Measurements from ENCODE around the gene YY1AP1. TPM values are rescaled to one million over a fixed set of nuclear protein-coding genes. Genes with fewer than 3 reads are reported as not detected.
A peak's percentile ranks its signal among the peaks of the same experiment; 100 is the strongest.
"Not testable (repeated sequence)": the region's sequence is repeated elsewhere in the genome, so short reads cannot be mapped to it uniquely, and the experiment has no call there.

The YY1AP1 gene
- total RNA-seq (100 to 1,000 TPM in 5 of 7 donors, 10 to 100 TPM in 2; 86.3 to 156 (median 106) TPM), polyA plus RNA-seq (100 to 1,000 TPM in 1 of 2 donors, 10 to 100 TPM in 1; 43.4 to 101 TPM)
- long read RNA-seq, donor 1, transcript YY1AP1-212 (11 exons, 2,654 nt), result major isoform, 21 of 102 reads
- long read RNA-seq, donor 1, transcript YY1AP1-205 (11 exons, 2,663 nt), result major isoform, 21 of 102 reads
- long read RNA-seq, donor 1, partial matches to known transcripts, result 26 of 102 reads
- long read RNA-seq, donor 1, other reads (novel, unspliced or antisense), result 27 of 102 reads
- long read RNA-seq, donor 2, transcript YY1AP1-205 (11 exons, 2,663 nt), result major isoform, 8 of 43 reads
- long read RNA-seq, donor 2, partial matches to known transcripts, result 24 of 43 reads
- long read RNA-seq, donor 2, other reads (novel, unspliced or antisense), result 0 of 43 reads
- long read RNA-seq, donor 3, transcript YY1AP1-210 (10 exons, 3,073 nt), result minor isoform, 6 of 136 reads
- long read RNA-seq, donor 3, transcript YY1AP1-212 (11 exons, 2,654 nt), result major isoform, 36 of 136 reads
- long read RNA-seq, donor 3, transcript YY1AP1-205 (11 exons, 2,663 nt), result minor isoform, 35 of 136 reads
- long read RNA-seq, donor 3, partial matches to known transcripts, result 20 of 136 reads
- long read RNA-seq, donor 3, other reads (novel, unspliced or antisense), result 31 of 136 reads

DNA sequence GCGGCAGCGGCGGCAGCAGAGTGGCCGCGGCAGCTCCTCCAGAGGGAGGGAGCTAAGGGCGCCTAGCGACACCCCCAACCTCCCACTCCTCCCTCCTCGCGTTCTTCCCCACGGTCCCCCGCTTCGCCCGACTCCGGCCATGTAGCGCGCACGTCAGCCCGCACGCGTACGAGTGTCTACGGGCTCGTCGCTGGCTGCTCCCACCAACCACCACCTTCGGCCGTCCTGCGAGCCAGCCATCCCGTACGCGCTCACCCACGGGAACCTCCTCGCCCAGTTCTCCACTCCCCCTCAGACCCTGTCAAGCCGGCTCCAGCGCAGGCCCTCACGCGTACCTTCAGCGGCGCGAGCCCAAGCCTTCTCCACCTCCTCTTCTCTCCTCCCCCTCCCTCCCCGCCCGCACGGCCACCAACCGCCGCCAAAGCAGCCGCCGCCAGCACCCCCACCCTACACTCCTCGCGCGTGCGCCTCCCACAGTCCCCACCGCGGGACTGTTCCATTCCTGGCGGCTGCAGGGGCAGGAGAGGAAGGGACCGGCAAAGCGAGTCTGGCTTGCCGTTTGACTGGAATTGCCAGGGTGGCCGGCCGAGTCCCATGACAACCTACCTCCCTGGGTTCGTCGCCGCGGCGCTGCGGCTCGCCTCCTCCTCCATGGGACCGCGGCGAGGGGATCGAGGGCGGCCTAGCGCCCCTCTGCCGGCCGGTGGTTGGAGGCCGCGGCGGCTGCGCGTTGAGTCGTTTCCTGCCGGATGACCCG lies at the start of gene YY1AP1:
Gene YY1AP1, minus strand, starts transcription at position 451 of the 757 bp plus-strand sequence. CDS start 8,338 bp downstream, outside the sequence.
- no peaks in the 10 kb centered on the region for H3K36me3 ChIP-seq
- 0 to 1% (median 0%) methylated on average over 75 to 81 of the region's 81 CpGs for WGBS, 3 donors
- peak; percentile 91 to 93 (median 91) for DNase-seq
- H3K27ac ChIP-seq, result peak within 1 kb of the TSS; percentile 89 to 94
- peak; percentile 75 for TF ChIP-seq POLR2A (IDR thresholded peaks at IDR 0.05)
- no peak for TF ChIP-seq EP300 (IDR thresholded peaks at IDR 0.05)
- peak in 2 of 3 donors; percentile 59 to 75 for TF ChIP-seq CTCF (IDR thresholded peaks at IDR 0.05)
- intact Hi-C loops (cut with DNase I), result no loop called here
- no peaks in the 10 kb centered on the region for H3K27me3 ChIP-seq
- H3K9me3 ChIP-seq, result no peaks in the 10 kb centered on the region
- H3K4me3 ChIP-seq, result peak within 1 kb of the TSS; percentile 76
- H3K4me1 ChIP-seq (ENCODE audit: insufficient read depth), result peaks cover 8% of the 10 kb centered on the region

- 60 to 61% (median 61%) methylated on average over 12 of the region's 12 CpGs for WGBS, 3 donors
- DNase-seq, result peak in 4 of 5 donors; percentile 17 to 49 (median 32)
- H3K9me3 ChIP-seq, result no peaks in the 10 kb centered on the region
- no peaks in the 10 kb centered on the region for H3K4me1 ChIP-seq (ENCODE audit: insufficient read depth)
- no peaks in the 10 kb centered on the region for H3K36me3 ChIP-seq
- intact Hi-C loops (cut with DNase I), result no loop called here
- H3K4me3 ChIP-seq, result no peak overlapping the region
- no peaks in the 10 kb centered on the region for H3K27me3 ChIP-seq
- TF ChIP-seq EP300 (IDR thresholded peaks at IDR 0.05) (no peak), CTCF (IDR thresholded peaks at IDR 0.05) (peak; percentile 15 to 33 (median 27)), POLR2A (IDR thresholded peaks at IDR 0.05) (no peak)
- no peak overlapping the region for H3K27ac ChIP-seq
Observed at GRCh38 chr1:155729031-155729898, 40.7 kb upstream of the YY1AP1 start.

- intact Hi-C loops (cut with DNase I), result no loop called here
- no peaks in the 10 kb centered on the region for H3K9me3 ChIP-seq
- no peaks in the 10 kb centered on the region for H3K27me3 ChIP-seq
- no peaks in the 10 kb centered on the region for H3K4me1 ChIP-seq (ENCODE audit: insufficient read depth)
- no peaks in the 10 kb centered on the region for H3K36me3 ChIP-seq
- no peak for DNase-seq
- 93 to 95% (median 95%) methylated on average over 3 of the region's 3 CpGs for WGBS, 3 donors
- no peak overlapping the region for H3K27ac ChIP-seq
- TF ChIP-seq POLR2A (IDR thresholded peaks at IDR 0.05), result no peak
- H3K4me3 ChIP-seq, result no peak overlapping the region
Observed at GRCh38 chr1:155725142-155725541, 36.6 kb upstream of the YY1AP1 start.

GRCh38 chr1:155719703-155720102 lies 31.1 kb upstream of the YY1AP1 start:
- H3K27me3 ChIP-seq, result no peaks in the 10 kb centered on the region
- intact Hi-C loops (cut with DNase I), result no loop called here
- H3K4me3 ChIP-seq, result no peak overlapping the region
- no peaks in the 10 kb centered on the region for H3K4me1 ChIP-seq (ENCODE audit: insufficient read depth)
- TF ChIP-seq CTCF (IDR thresholded peaks at IDR 0.05) (no peak), EP300 (IDR thresholded peaks at IDR 0.05) (no peak), POLR2A (IDR thresholded peaks at IDR 0.05) (no peak)
- 82 to 96% (median 82%) methylated on average over 4 of the region's 4 CpGs for WGBS, 3 donors
- DNase-seq, result no peak
- no peaks in the 10 kb centered on the region for H3K9me3 ChIP-seq
- no peak overlapping the region for H3K27ac ChIP-seq
- no peaks in the 10 kb centered on the region for H3K36me3 ChIP-seq

- 86 to 90% (median 89%) methylated on average over 6 of the region's 6 CpGs for WGBS, 3 donors
- H3K4me1 ChIP-seq (ENCODE audit: insufficient read depth); H3K9me3 ChIP-seq; H3K27me3 ChIP-seq; intact Hi-C loops (cut with DNase I); H3K36me3 ChIP-seq; H3K27ac ChIP-seq; DNase-seq; H3K4me3 ChIP-seq: not testable (repeated sequence)
Observed at GRCh38 chr1:155718524-155719115, 30.0 kb upstream of the YY1AP1 start.
